Fibroblast of pulmonary artery (primary cell): ENCODE results near the gene HS3ST4.

Experiments
- DNase-seq: peaks from one replicate; pipeline ENCODE4 v3.0.0-alpha.2; 2010; ENCODE audit warnings: low read depth
- H3K4me3 ChIP-seq: replicated peaks from 2 replicates; pipeline ENCODE4 v1.5.1; 2011; ENCODE audit warnings: low read depth, mild to moderate bottlenecking, control low read depth, low read length, moderate library complexity
- CTCF ChIP-seq: IDR thresholded peaks from 2 replicates; pipeline ENCODE4 v1.5.1; 2011; ENCODE audit warnings: mild to moderate bottlenecking, control low read depth, low read length, inconsistent platforms; ENCODE audit errors: missing control alignments

The HS3ST4 gene

GRCh38 chr16:25709213-25709612, 17.5 kb downstream of the HS3ST4 start:
- no peak for DNase-seq
- no peak overlapping the region for H3K4me3 ChIP-seq
- no peak for TF ChIP-seq CTCF

DNA sequence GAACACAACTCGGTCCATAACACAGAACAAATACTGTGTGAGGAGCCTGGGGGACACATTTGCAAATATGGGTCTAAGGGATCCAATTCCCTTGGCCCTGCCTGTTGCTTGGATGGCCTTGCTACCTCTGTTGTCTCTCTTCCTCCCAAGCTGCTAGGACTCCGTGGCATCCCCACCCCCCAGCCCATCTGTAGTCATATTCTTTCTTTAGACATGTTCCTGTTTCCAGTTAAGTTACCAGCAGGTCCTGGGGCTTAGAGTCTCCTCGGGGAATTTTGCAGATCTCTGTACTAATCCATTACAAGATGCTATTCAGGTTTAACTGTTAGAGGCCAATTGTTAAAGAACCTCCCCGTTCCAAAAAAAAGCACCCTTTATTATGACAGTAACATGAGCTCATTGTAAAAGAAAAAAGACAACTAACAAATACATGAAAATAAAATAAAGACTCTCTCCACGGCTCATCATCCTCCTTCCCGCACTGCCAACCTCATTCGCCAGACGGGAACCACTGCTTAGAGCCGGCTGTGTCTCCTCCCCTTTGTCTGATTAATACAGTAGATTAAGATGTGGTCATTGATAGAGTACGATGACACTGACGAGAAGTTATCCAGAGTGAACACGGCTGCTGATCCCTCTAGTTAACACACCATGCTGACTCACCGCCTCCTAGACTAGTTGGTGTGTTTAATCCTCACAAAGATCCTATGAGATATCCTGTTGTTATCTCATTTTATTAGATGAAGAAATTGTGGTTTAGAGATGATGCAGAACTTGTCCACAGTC, 22.2 kb downstream of the HS3ST4 start:
- DNase-seq: no peak
- H3K4me3 ChIP-seq: no peak overlapping the region
- no peak for TF ChIP-seq CTCF

DNA sequence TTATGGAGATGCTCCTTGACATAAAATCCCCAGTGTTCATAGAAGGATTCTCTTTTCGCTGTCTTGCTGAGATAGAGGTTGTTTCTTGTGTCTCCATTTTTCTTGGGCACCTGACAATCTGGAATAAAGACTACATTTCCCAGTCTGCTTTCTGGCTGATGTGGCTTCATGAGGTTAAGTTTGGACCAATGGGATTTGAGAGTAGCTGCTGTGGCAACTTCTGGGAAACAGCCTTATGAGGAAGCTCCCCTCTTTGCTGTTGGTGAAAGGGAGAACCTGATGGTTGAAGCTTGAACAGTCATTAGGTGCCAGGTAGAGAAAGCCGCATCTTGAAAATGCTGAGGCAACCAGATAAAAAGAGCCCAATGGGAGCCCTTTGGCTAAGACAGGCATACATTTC, 24.4 kb downstream of the HS3ST4 start:
- no peak for DNase-seq
- H3K4me3 ChIP-seq: no peak overlapping the region
- no peak for TF ChIP-seq CTCF

DNA sequence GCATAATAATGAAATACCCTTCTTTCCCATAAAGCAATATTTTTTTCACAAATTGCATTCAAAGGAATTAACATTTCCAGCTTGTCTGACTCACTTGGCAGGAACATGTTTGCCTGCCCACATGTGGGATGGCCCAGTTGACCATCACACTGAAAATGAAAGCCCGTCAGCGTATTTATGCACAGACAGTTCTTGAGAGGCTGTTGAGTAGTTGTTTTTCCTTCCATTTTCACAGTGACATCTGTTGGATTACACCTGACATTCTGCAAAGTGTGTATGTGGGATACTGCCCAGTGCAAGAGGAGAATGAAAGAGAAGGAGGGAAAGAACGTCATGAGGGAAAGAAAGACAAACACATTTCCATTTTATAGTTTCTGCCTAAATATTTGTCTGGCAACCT, 29.7 kb downstream of the HS3ST4 start:
- no peak for DNase-seq
- no peak overlapping the region for H3K4me3 ChIP-seq
- no peak for TF ChIP-seq CTCF

- H3K4me3 ChIP-seq: no peak overlapping the region
- no peak for DNase-seq
- no peak for TF ChIP-seq CTCF
Measured at GRCh38 chr16:25726430-25727098, 34.8 kb downstream of the HS3ST4 start.

DNA sequence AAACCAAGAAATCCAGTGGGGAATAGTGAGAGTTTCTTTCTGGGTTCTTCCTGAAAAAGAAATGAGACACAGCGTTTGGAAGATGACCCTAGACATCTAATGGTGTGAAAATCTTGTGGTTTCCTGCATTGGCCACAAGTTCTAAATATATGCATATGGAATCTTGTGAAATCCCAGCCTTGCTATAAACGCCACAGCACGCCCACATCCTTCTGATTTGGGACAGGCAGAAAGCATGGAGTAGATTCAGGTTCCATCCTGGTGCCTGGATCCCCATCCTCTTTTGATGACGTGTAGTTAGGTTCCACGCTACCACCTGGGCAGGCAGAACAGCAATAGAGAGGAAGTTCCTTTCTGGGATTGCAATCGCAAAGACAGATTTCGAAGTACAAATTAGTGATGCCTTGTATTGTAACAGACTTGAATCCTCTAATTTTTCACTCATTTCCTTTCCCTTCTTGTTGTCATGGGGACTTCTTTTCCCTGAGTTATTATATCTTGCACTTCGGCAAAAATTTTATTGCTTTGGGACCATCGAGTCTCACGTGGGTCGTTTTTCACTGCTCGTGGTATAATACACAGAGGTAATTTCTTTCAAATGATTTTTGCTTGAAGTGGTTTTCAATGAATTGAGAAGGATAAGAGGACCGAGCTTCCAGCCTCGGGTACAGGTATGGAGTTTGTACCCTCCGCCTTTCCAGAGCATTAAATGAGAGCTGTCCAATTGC, 37.6 kb downstream of the HS3ST4 start:
- DNase-seq: no peak
- TF ChIP-seq CTCF: no peak
- H3K4me3 ChIP-seq: no peak overlapping the region
